ENCODE measurements around the gene MTA2. TPM values are rescaled to one million over a fixed set of nuclear protein-coding genes. Genes with fewer than 3 reads are reported as not detected.

The MTA2 gene
- total RNA-seq, 1 experiment from 2014 or later, result 120 TPM

GRCh38 chr11:62559204-62559603, 42.5 kb downstream of the MTA2 start:
- CTCF ChIA-PET, result interaction anchor here (0.6 to 3.3 kb wide), 4 partner anchors 9 to 79 kb away, joined by 4 to 49 read pairs (median 8); no protein-coding TSS in a partner anchor

DNA sequence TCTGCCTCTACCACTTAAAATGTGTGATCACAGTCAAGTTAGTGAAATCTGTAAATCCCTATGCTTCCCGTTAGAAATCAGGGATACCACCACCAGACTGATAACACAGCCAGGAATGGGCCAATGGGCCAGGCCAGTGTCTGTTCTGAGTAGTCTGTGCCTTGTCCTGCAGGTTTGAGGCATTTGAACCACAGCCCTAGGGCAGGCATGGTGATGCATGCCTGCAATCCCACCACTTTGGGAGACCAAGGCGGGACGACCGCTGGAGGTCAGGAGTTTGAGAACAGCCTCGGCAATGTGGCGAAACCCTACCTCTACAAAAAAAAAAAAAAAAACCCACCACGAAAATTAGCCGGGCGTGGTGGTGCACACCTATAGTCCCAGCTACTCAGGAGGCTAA, 43.0 kb downstream of the MTA2 start:
- Histone ChIP-seq H3K4me2 (no peak overlapping the region; the same call in 1 of the 2 replicates), H3K36me3 (ENCODE audit: low read depth) (peaks cover 30% of the 10 kb centered on the region), H4K20me1 (ENCODE audit: insufficient read depth) (peaks cover 49% of the 10 kb centered on the region), H3K27ac (peak overlapping the region; percentile 92), H3K79me2 (ENCODE audit: low read depth) (peaks cover 44% of the 10 kb centered on the region), H3K4me3 (no peak overlapping the region), H3K9me3 (ENCODE audit: insufficient read depth, low read depth) (no peaks in the 10 kb centered on the region), H3K4me1 (replicated peaks; ENCODE audit: insufficient read depth) (peaks cover 91% of the 10 kb centered on the region), H3F3A (ENCODE audit: insufficient read depth, low read depth) (peaks cover 97% of the 10 kb centered on the region), H3K9me2 (ENCODE audit: insufficient read depth) (no peaks in the 10 kb centered on the region), H3K27me3 (ENCODE audit: insufficient read depth, low read depth) (no peaks in the 10 kb centered on the region), H2AFZ (no peak overlapping the region)
- intact Hi-C loops (cut with micrococcal nuclease; ENCODE audit: unreplicated experiment), result no loop called here
- no peak for TF ChIP-seq EZH2 (IDR thresholded peaks at IDR 0.05; ENCODE audit: low read depth)
- TF ChIP-seq, protein P1, sequence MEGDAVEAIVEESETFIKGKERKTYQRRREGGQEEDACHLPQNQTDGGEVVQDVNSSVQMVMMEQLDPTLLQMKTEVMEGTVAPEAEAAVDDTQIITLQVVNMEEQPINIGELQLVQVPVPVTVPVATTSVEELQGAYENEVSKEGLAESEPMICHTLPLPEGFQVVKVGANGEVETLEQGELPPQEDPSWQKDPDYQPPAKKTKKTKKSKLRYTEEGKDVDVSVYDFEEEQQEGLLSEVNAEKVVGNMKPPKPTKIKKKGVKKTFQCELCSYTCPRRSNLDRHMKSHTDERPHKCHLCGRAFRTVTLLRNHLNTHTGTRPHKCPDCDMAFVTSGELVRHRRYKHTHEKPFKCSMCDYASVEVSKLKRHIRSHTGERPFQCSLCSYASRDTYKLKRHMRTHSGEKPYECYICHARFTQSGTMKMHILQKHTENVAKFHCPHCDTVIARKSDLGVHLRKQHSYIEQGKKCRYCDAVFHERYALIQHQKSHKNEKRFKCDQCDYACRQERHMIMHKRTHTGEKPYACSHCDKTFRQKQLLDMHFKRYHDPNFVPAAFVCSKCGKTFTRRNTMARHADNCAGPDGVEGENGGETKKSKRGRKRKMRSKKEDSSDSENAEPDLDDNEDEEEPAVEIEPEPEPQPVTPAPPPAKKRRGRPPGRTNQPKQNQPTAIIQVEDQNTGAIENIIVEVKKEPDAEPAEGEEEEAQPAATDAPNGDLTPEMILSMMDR (conservative IDR thresholded peaks at IDR 0.05), result no peak
- CTCF ChIA-PET, result interaction anchor here (0.6 to 3.3 kb wide), 3 partner anchors 15 to 134 kb away, joined by 4 to 49 read pairs (median 10); no protein-coding TSS in a partner anchor
- POLR2A ChIA-PET (ENCODE audit: unreplicated experiment), result interaction anchor here (0.7 kb wide), 1 partner anchor 22 kb away, joined by 6 read pairs; no protein-coding TSS in a partner anchor
- no peak for DNase-seq
- BruUV-seq (replicated peaks), result no TSS peak

More at GRCh38 chr11:62559204-62559603, 42.5 kb downstream of the MTA2 start:
- POLR2A ChIA-PET (ENCODE audit: unreplicated experiment), result interaction anchor here (0.6 to 0.7 kb wide), 3 partner anchors 21 to 79 kb away, joined by 4 to 30 read pairs (median 6); no protein-coding TSS in a partner anchor
- H3K27ac ChIP-seq, result peak overlapping the region; percentile 92
- BruUV-seq (replicated peaks), result no TSS peak
- H3K4me1 ChIP-seq (replicated peaks; ENCODE audit: insufficient read depth), result peaks cover 86% of the 10 kb centered on the region
- peaks cover 50% of the 10 kb centered on the region for H3K79me2 ChIP-seq (ENCODE audit: low read depth)
- peaks cover 97% of the 10 kb centered on the region for H3F3A ChIP-seq (ENCODE audit: insufficient read depth, low read depth)
- H3K4me2 ChIP-seq, result no peak overlapping the region
- no peaks in the 10 kb centered on the region for H3K27me3 ChIP-seq (ENCODE audit: insufficient read depth, low read depth)
- intact Hi-C loops (cut with micrococcal nuclease; ENCODE audit: unreplicated experiment), result no loop called here
- H4K20me1 ChIP-seq (ENCODE audit: insufficient read depth), result peaks cover 55% of the 10 kb centered on the region
- H3K36me3 ChIP-seq (ENCODE audit: low read depth), result peaks cover 33% of the 10 kb centered on the region
- H3K9me2 ChIP-seq (ENCODE audit: insufficient read depth), result no peaks in the 10 kb centered on the region
- no peak for DNase-seq
- no peak overlapping the region for H2AFZ ChIP-seq
- H3K4me3 ChIP-seq, result no peak overlapping the region
- TF ChIP-seq, protein P1 (conservative IDR thresholded peaks at IDR 0.05), result no peak
- TF ChIP-seq EZH2 (IDR thresholded peaks at IDR 0.05; ENCODE audit: low read depth), result no peak
- H3K9me3 ChIP-seq (ENCODE audit: insufficient read depth, low read depth), result no peaks in the 10 kb centered on the region

DNA sequence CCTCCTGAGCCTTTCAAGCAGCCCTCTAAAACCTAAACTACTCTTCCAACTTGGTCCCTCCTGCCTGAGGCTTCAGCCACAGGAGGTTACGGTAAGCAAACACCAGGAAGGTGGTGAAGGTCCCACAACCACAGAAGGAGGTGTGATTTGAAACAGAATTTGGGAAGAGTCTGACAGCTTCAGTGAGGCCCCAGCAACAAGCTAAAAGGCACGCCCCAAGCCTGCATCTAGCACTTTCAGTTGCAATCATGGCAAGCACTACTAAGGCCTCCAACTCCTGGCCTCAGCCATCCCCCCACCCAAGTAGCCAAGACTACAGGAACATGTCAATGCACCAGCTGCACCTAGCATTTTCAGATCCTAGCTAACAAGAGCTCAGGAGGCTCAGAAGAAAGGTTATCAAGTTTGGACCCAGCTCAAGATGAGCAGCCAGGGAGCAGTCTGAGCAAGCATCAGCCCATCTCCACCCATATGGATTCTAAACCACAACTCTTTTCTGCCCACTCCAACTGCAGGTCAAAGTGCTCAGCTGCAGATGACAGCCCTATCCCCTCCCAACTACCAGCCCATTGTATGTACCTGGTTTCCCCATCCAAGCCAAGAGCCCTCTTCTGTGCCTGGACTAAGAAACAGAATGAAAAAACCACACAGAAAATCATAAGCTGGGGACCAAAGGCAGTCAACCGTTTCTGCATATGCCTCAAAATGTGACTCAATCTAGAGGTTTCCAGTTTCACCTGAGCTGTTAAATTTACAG, 44.6 kb downstream of the MTA2 start:
- no peak overlapping the region for H3K4me3 ChIP-seq
- intact Hi-C loops (cut with micrococcal nuclease; ENCODE audit: unreplicated experiment), result loop anchor here (1.0 kb wide), 1 partner anchor 49 kb away; no protein-coding TSS in a partner anchor
- no peaks in the 10 kb centered on the region for H3K9me3 ChIP-seq (ENCODE audit: insufficient read depth, low read depth)
- peak in 1 of 2 experiments; percentile 60 for DNase-seq
- no peaks in the 10 kb centered on the region for H3K9me2 ChIP-seq (ENCODE audit: insufficient read depth)
- no TSS peak for BruUV-seq (replicated peaks)
- H3K36me3 ChIP-seq (ENCODE audit: low read depth), result peaks cover 24% of the 10 kb centered on the region
- H3K4me2 ChIP-seq, result peak overlapping the region; percentile 95
- peaks cover 35% of the 10 kb centered on the region for H3K79me2 ChIP-seq (ENCODE audit: low read depth)
- TF ChIP-seq, protein P1 (conservative IDR thresholded peaks at IDR 0.05), result no peak
- no peak for TF ChIP-seq EZH2 (IDR thresholded peaks at IDR 0.05; ENCODE audit: low read depth)
- H3K27me3 ChIP-seq (ENCODE audit: insufficient read depth, low read depth), result no peaks in the 10 kb centered on the region
- ChIA-PET CTCF (interaction anchor here (0.5 to 1.6 kb wide), 7 partner anchors 12 to 132 kb away, joined by 3 to 14 read pairs (median 6); no protein-coding TSS in a partner anchor), POLR2A (ENCODE audit: unreplicated experiment) (interaction anchor here (0.6 to 1.3 kb wide), 6 partner anchors 10 to 146 kb away, joined by 3 to 10 read pairs (median 4); partner anchors contain the start of gene AHNAK)
- peaks cover 96% of the 10 kb centered on the region for H3K4me1 ChIP-seq (replicated peaks; ENCODE audit: insufficient read depth)
- no peak overlapping the region for H2AFZ ChIP-seq
- H3F3A ChIP-seq (ENCODE audit: insufficient read depth, low read depth), result peaks cover 96% of the 10 kb centered on the region
- H4K20me1 ChIP-seq (ENCODE audit: insufficient read depth), result peaks cover 35% of the 10 kb centered on the region
- peak overlapping the region; percentile 92 for H3K27ac ChIP-seq
